ENCODE measurements around the gene RPS6KC1. TPM values are rescaled to one million over a fixed set of nuclear protein-coding genes. Genes with fewer than 3 reads are reported as not detected.
A peak's percentile ranks its signal among the peaks of the same experiment; 100 is the strongest.

The RPS6KC1 gene
- total and polyA plus RNA-seq, 2 donors (not counting 3 experiments of a cell fraction or from before 2014, with no cell fraction given) = 5.1 to 18.6 TPM

GRCh38 chr1:213135572-213135971, 84.5 kb downstream of the RPS6KC1 start:
- DNase-seq (ENCODE audit: low read depth, low spot score) = peak; percentile 64
- BruUV-seq (replicated peaks) = no TSS peak
- peaks cover 26% of the 10 kb centered on the region for H3K4me1 ChIP-seq (ENCODE audit: control insufficient read depth, extremely low read depth, insufficient read depth, low read length)
- no peak overlapping the region for H2AFZ ChIP-seq (ENCODE audit: low read depth, low read length)
- H3K27me3 ChIP-seq (ENCODE audit: control insufficient read depth in 2 of 2, insufficient read depth in 2 of 2, low read length in 2 of 2) = no peaks in the 10 kb centered on the region
- no peaks in the 10 kb centered on the region for H3K9me3 ChIP-seq (replicated peaks; ENCODE audit: control insufficient read depth, insufficient read depth, low read length)
- dilution Hi-C loops (cut with MboI; ENCODE audit: extremely low pct_ligation_motif_present, low sequenced_read_pairs) = no loop called here
- no peaks in the 10 kb centered on the region for H4K20me1 ChIP-seq (replicated peaks; ENCODE audit: control insufficient read depth, extremely low read depth, insufficient read depth, low read length)
- no peak overlapping the region for H3K27ac ChIP-seq (ENCODE audit: insufficient read depth, low read depth, low read length)
- intact Hi-C loops (cut with micrococcal nuclease) = no loop called here
- no peak overlapping the region for H3K4me3 ChIP-seq (replicated peaks in 1 of 3; ENCODE audit: insufficient read depth in 1 of 3, low read depth in 1 of 3, low read length in 3 of 3)
- POLR2A ChIA-PET = no interaction called here
- TF ChIP-seq MYC (IDR thresholded peaks at IDR 0.05; ENCODE audit: low read depth, low read length) (no peak), MAX (IDR thresholded peaks at IDR 0.05; ENCODE audit: insufficient read depth, insufficient read length) (no peak), EZH2 (IDR thresholded peaks at IDR 0.05; ENCODE audit: borderline replicate concordance, low read depth, low read length, severe bottlenecking) (no peak), JUN (IDR thresholded peaks at IDR 0.05; ENCODE audit: borderline replicate concordance, insufficient read depth, insufficient read length, low read depth) (no peak), POLR2A (IDR thresholded peaks at IDR 0.05; ENCODE audit: low read depth, low read length) (no peak), POLR2AphosphoS5 (IDR thresholded peaks at IDR 0.05; ENCODE audit: insufficient read depth, low read depth, low read length) (no peak), CTCF (IDR thresholded peaks at IDR 0.05; ENCODE audit: extremely low read depth in 1 of 2, insufficient read depth in 1 of 2, low read depth in 1 of 2, low read length in 2 of 2) (no peak), FOS (IDR thresholded peaks at IDR 0.05; ENCODE audit: borderline replicate concordance, insufficient read depth, low read length) (no peak), GATA2 (IDR thresholded peaks at IDR 0.05; ENCODE audit: insufficient read depth, insufficient read length, low read depth, low read length) (no peak)
- peaks cover 3% of the 10 kb centered on the region for H3K79me2 ChIP-seq (ENCODE audit: control insufficient read depth, insufficient read depth, low read length)
- H3K36me3 ChIP-seq (ENCODE audit: control insufficient read depth in 2 of 2, extremely low read depth in 1 of 2, insufficient read depth in 2 of 2, low read length in 2 of 2) = no peaks in the 10 kb centered on the region
- H3K4me2 ChIP-seq (ENCODE audit: insufficient read depth, low read length) = peak overlapping the region; percentile 35
- H3K9me1 ChIP-seq (replicated peaks; ENCODE audit: control insufficient read depth, extremely low read depth, insufficient read depth, low read length) = no peaks in the 10 kb centered on the region
- peak; percentile 42 for FAIRE-seq
- CTCF ChIA-PET = interaction anchor here (0.7 to 1.3 kb wide), 4 partner anchors 12 to 109 kb away, joined by 3 to 4 read pairs (median 4); no protein-coding TSS in a partner anchor
- no peak overlapping the region for H3K9ac ChIP-seq (replicated peaks; ENCODE audit: extremely low read depth, insufficient read depth, low read length)

All from endothelial cell of umbilical vein (primary cell).